Measurements from ENCODE around the gene MZT2B.
"Not testable (repeated sequence)": the region's sequence is repeated elsewhere in the genome, so short reads cannot be mapped to it uniquely, and the experiment has no call there.

MZT2B gene

GRCh38 chr2:130152816-130153595, 29.1 kb upstream of the MZT2B start:
- no peak for DNase-seq

GRCh38 chr2:130153721-130154422, 28.2 kb upstream of the MZT2B start:
- not testable (repeated sequence) for DNase-seq

- not testable (repeated sequence) for DNase-seq
These were observed 27.7 kb upstream of the MZT2B start for GRCh38 chr2:130154423-130154770.

GRCh38 chr2:130154773-130155765, 27.0 kb upstream of the MZT2B start:
- no peak for DNase-seq

- peak; percentile 26 for DNase-seq
These were observed 26.0 kb upstream of the MZT2B start for GRCh38 chr2:130155956-130156623.

GRCh38 chr2:130156624-130157004, 25.4 kb upstream of the MZT2B start:
- no peak for DNase-seq

- not testable (repeated sequence) for DNase-seq
These were observed 24.7 kb upstream of the MZT2B start for GRCh38 chr2:130157354-130157753.

GRCh38 chr2:130157825-130158514, 24.1 kb upstream of the MZT2B start:
- not testable (repeated sequence) for DNase-seq

GRCh38 chr2:130158631-130159030, 23.4 kb upstream of the MZT2B start:
- no peak for DNase-seq

- not testable (repeated sequence) for DNase-seq
These were observed 22.7 kb upstream of the MZT2B start for GRCh38 chr2:130159376-130159775.

- DNase-seq: no peak
These were observed 21.9 kb upstream of the MZT2B start for GRCh38 chr2:130160131-130160530.

- DNase-seq: peak; percentile 25
These were observed 21.0 kb upstream of the MZT2B start for GRCh38 chr2:130160838-130161705.

GRCh38 chr2:130162486-130162885, 19.6 kb upstream of the MZT2B start:
- DNase-seq: not testable (repeated sequence)

- no peak for DNase-seq
These were observed 19.1 kb upstream of the MZT2B start for GRCh38 chr2:130162968-130163367.

- no peak for DNase-seq
These were observed 16.6 kb upstream of the MZT2B start for GRCh38 chr2:130165293-130166016.

- not testable (repeated sequence) for DNase-seq
These were observed 15.5 kb upstream of the MZT2B start for GRCh38 chr2:130166611-130167010.

- not testable (repeated sequence) for DNase-seq
These were observed 12.9 kb upstream of the MZT2B start for GRCh38 chr2:130169163-130169562.

- DNase-seq: no peak
These were observed 12.2 kb upstream of the MZT2B start for GRCh38 chr2:130169896-130170295.

GRCh38 chr2:130174866-130175265, 7.2 kb upstream of the MZT2B start:
- DNase-seq: not testable (repeated sequence)

Data from midbrain (tissue), 1 donor.